MM.1S (cell line): ENCODE measurements around the gene UNC5C.
"Not testable (repeated sequence)": the region's sequence is repeated elsewhere in the genome, so short reads cannot be mapped to it uniquely, and the experiment has no call there.

ENCODE experiments used
- EZH2phosphoT487 ChIP-seq: fragments of 300-600 bp; sonication (generic); IDR thresholded peaks from 2 replicates; pipeline ENCODE4 v1.6.1; 2018; ENCODE audit warnings: antibody characterized with exemption, low read length
- TF ChIP-seq, protein P1 (sequence below): fragments of 300-600 bp; sonication (generic); IDR thresholded peaks from 2 replicates; pipeline ENCODE4 v1.5.1; 2016; ENCODE audit warnings: antibody characterized with exemption, low read length, mixed read lengths

DNA sequence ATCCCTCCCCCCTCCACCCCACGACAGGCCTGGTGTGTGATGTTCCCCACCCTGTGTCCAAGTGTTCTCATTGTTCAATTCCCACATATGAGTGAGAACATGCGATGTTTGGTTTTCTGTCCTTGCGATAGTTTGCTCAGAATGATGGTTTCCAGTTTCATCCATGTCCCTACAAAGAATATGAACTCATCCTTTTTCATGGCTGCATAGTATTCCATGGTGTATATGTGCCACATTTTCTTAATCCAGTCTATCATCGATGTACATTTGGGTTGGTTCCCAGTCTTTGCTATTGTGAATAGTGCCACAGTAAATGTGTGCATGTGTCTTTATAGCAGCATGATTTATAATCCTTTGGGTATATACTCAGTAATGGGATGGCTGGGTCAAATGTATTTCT, 414.8 kb downstream of the UNC5C start:
- TF ChIP-seq, protein P1, sequence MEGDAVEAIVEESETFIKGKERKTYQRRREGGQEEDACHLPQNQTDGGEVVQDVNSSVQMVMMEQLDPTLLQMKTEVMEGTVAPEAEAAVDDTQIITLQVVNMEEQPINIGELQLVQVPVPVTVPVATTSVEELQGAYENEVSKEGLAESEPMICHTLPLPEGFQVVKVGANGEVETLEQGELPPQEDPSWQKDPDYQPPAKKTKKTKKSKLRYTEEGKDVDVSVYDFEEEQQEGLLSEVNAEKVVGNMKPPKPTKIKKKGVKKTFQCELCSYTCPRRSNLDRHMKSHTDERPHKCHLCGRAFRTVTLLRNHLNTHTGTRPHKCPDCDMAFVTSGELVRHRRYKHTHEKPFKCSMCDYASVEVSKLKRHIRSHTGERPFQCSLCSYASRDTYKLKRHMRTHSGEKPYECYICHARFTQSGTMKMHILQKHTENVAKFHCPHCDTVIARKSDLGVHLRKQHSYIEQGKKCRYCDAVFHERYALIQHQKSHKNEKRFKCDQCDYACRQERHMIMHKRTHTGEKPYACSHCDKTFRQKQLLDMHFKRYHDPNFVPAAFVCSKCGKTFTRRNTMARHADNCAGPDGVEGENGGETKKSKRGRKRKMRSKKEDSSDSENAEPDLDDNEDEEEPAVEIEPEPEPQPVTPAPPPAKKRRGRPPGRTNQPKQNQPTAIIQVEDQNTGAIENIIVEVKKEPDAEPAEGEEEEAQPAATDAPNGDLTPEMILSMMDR, result not testable (repeated sequence)
- TF ChIP-seq EZH2phosphoT487, result not testable (repeated sequence)
